Naive thymus-derived CD8-positive, alpha-beta T cell (primary cell): ENCODE results near the gene NOTO. TPM values are rescaled to one million over a fixed set of nuclear protein-coding genes. Genes with fewer than 3 reads are reported as not detected.

ENCODE experiments used
- ATAC-seq, 2 donors: fragments of 150-1000 bp; cut with Tn5 transposase in 1 of 2; sonication (Bioruptor Pico), chemical (Tn5 transposase) in 1 of 2; 1 replicate in 1 of 2; 2 replicates in 1 of 2; pipeline ENCODE4 v1.10.0; 2021; ENCODE audit warnings: mild to moderate bottlenecking in 2 of 2, moderate library complexity in 2 of 2
- POLR2A ChIA-PET: fragments of 350-600 bp; sonication (Branson Sonifier 250); formaldehyde crosslinking; loops from one replicate; lab custom pipeline; 2021; ENCODE audit warnings: antibody characterized with exemption; lab: Charles Lee
- DNase-seq, 10 donors: peaks; one replicate each; pipeline versions ENCODE4 v3.0.0 to v3.0.0-alpha.2; 2020 to 2022
- H3K27ac Mint-ChIP-seq, 10 donors: one replicate each; pipeline ENCODE4 v1.8.0; 2020 to 2022; ENCODE audit warnings: mild to moderate bottlenecking in 10 of 10, mixed read lengths in 10 of 10, moderate library complexity in 4 of 10, inconsistent platforms in 1 of 10
- H3K27me3 Mint-ChIP-seq, 5 donors: one replicate each; pipeline ENCODE4 v1.8.0; 2021 to 2022; ENCODE audit warnings: mixed read lengths in 5 of 5
- H3K36me3 Mint-ChIP-seq, 3 donors: one replicate each; pipeline ENCODE4 v1.8.0; 2020 to 2022; ENCODE audit warnings: mixed read lengths in 3 of 3, mild to moderate bottlenecking in 2 of 3, inconsistent platforms in 1 of 3
- H3K4me1 Mint-ChIP-seq, 4 donors: one replicate each; pipeline ENCODE4 v1.8.0; 2021 to 2022; ENCODE audit warnings: mixed read lengths in 4 of 4
- H3K4me3 Mint-ChIP-seq, 10 donors: one replicate each; pipeline ENCODE4 v1.8.0; 2020 to 2022; ENCODE audit warnings: mild to moderate bottlenecking in 10 of 10, mixed read lengths in 10 of 10, moderate library complexity in 6 of 10, inconsistent platforms in 1 of 10
- H3K9me3 Mint-ChIP-seq, 9 donors: one replicate each; pipeline ENCODE4 v1.8.0; 2020 to 2022; ENCODE audit warnings: mixed read lengths in 9 of 9, mild to moderate bottlenecking in 3 of 9, inconsistent platforms in 1 of 9, moderate library complexity in 1 of 9
- polyA plus RNA-seq, 3 donors: library from polyadenylated mRNA; unstranded; fragments of 300-500 nt; fragmentation: Illumina TruSeq; gene quantifications; one replicate each; pipeline ENCODE4 v1.2.3, GENCODE V29; 2021
- total RNA-seq, 8 experiments: library from RNA in 2 of 8; stranded (reverse) in 2 of 8; gene quantifications; one replicate each; pipeline ENCODE4 v1.2.3 and lab custom pipeline; 2021 to 2026

NOTO gene
- total and polyA plus RNA-seq, 5 experiments from 2014 or later, result not detected

- Mint-ChIP-seq H3K27me3 (no peaks in the 10 kb centered on the region), H3K36me3 (peaks cover 0 to 73% (median 7%) of the 10 kb centered on the region in 3 donors), H3K9me3 (no peaks in the 10 kb centered on the region), H3K4me3 (no peak overlapping the region), H3K27ac (peak overlapping the region in 3 of 10 donors; percentile 6 to 76 (median 22)), H3K4me1 (peaks cover 21 to 56% (median 45%) of the 10 kb centered on the region in 4 donors)
- POLR2A ChIA-PET, result interaction anchor here (0.6 kb wide), 1 partner anchor 163 kb away, joined by 5 read pairs; no protein-coding TSS in a partner anchor
- no peak for ATAC-seq
- no peak for DNase-seq
Measured at GRCh38 chr2:73239776-73240175, 37.4 kb downstream of the NOTO start.

- Mint-ChIP-seq H3K27ac (peak overlapping the region in 3 of 10 donors; percentile 34 to 49 (median 49)), H3K27me3 (no peaks in the 10 kb centered on the region), H3K4me1 (peaks cover 7 to 34% (median 11%) of the 10 kb centered on the region in 4 donors), H3K9me3 (no peaks in the 10 kb centered on the region), H3K4me3 (no peak overlapping the region), H3K36me3 (peaks cover 0 to 96% (median 26%) of the 10 kb centered on the region in 3 donors)
- ATAC-seq (no peak), DNase-seq (no peak)
- POLR2A ChIA-PET, result interaction anchor here (0.7 kb wide), 1 partner anchor 152 kb away, joined by 3 read pairs; no protein-coding TSS in a partner anchor
Measured at GRCh38 chr2:73243884-73244570, 41.7 kb downstream of the NOTO start.

GRCh38 chr2:73244580-73244979 is 42.2 kb downstream of the NOTO start:
- Mint-ChIP-seq H3K4me3 (no peak overlapping the region), H3K27me3 (no peaks in the 10 kb centered on the region), H3K4me1 (peaks cover 4 to 28% (median 8%) of the 10 kb centered on the region in 4 donors), H3K9me3 (no peaks in the 10 kb centered on the region), H3K27ac (peak overlapping the region in 2 of 10 donors; percentile 3 to 49), H3K36me3 (peaks cover 0 to 97% (median 28%) of the 10 kb centered on the region in 3 donors)
- POLR2A ChIA-PET, result interaction anchor here (0.7 kb wide), 1 partner anchor 152 kb away, joined by 3 read pairs; no protein-coding TSS in a partner anchor
- ATAC-seq, result no peak
- no peak for DNase-seq

GRCh38 chr2:73246850-73247249 is 44.5 kb downstream of the NOTO start:
- DNase-seq, result no peak
- Mint-ChIP-seq H3K27me3 (no peaks in the 10 kb centered on the region), H3K36me3 (peaks cover 0 to 97% (median 35%) of the 10 kb centered on the region in 3 donors), H3K9me3 (no peaks in the 10 kb centered on the region), H3K4me1 (peaks cover 0 to 20% (median 8%) of the 10 kb centered on the region in 4 donors), H3K4me3 (no peak overlapping the region), H3K27ac (peak overlapping the region in 7 of 10 donors; percentile 5 to 80 (median 52))
- no peak for ATAC-seq
- POLR2A ChIA-PET, result no interaction called here

- ATAC-seq (no peak), DNase-seq (no peak)
- H3K4me1 Mint-ChIP-seq, result peaks cover 0 to 15% (median 7%) of the 10 kb centered on the region in 4 donors
- no peaks in the 10 kb centered on the region for H3K27me3 Mint-ChIP-seq
- POLR2A ChIA-PET, result no interaction called here
- H3K36me3 Mint-ChIP-seq, result peaks cover 0 to 98% (median 28%) of the 10 kb centered on the region in 3 donors
- peak overlapping the region in 4 of 10 donors; percentile 43 to 53 (median 48) for H3K27ac Mint-ChIP-seq
- no peak overlapping the region for H3K4me3 Mint-ChIP-seq
- no peaks in the 10 kb centered on the region for H3K9me3 Mint-ChIP-seq
Measured at GRCh38 chr2:73249636-73250035, 47.3 kb downstream of the NOTO start.

GRCh38 chr2:73250872-73251846 is 48.8 kb downstream of the NOTO start:
- peak overlapping the region in 3 of 10 donors; percentile 34 to 65 (median 62) for H3K27ac Mint-ChIP-seq
- H3K4me3 Mint-ChIP-seq, result no peak overlapping the region
- POLR2A ChIA-PET, result interaction anchor here (0.7 kb wide), 1 partner anchor 33 kb away, joined by 3 read pairs; the partner anchor contains the start of gene FBXO41
- ATAC-seq (no peak), DNase-seq (no peak)
- peaks cover 0 to 83% (median 20%) of the 10 kb centered on the region in 3 donors for H3K36me3 Mint-ChIP-seq
- no peaks in the 10 kb centered on the region for H3K27me3 Mint-ChIP-seq
- H3K4me1 Mint-ChIP-seq, result peaks cover 0 to 13% (median 4%) of the 10 kb centered on the region in 4 donors
- H3K9me3 Mint-ChIP-seq, result no peaks in the 10 kb centered on the region

DNA sequence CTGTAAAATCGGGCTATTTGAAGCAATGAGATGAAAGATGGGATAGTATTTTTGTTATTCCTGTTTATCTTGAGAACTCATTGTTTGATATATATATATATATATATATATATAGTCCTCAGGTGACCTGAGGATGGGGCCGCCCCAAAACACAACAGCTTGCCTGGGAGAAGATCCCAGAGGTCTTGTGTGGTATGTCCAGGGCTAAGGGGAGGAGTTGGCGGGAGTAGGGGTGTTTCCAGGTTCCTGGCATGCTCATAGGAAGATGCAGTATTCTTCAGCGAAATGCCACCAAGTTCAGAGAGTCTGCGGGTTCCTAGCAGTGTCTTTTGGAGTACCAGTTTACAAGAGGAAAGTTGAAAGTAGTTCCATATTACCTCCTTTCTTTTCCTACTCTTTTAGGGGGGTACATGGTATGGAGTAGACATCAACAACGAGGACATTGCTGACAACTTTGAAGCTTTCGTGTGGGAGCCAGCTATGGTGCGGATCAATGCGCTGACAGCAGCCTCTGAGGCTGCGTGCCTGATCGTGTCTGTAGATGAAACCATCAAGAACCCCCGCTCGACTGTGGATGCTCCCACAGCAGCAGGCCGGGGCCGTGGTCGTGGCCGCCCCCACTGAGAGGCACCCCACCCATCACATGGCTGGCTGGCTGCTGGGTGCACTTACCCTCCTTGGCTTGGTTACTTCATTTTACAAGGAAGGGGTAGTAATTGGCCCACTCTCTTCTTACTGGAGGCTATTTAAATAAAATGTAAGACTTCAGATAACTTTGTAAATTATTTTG is 50.1 kb downstream of the NOTO start:
- H3K9me3 Mint-ChIP-seq, result no peaks in the 10 kb centered on the region

GRCh38 chr2:73253400-73253799 is 51.0 kb downstream of the NOTO start:
- no peak for ATAC-seq
- H3K27ac Mint-ChIP-seq, result peak overlapping the region in 2 of 10 donors; percentile 37 to 47
- POLR2A ChIA-PET, result interaction anchor here (0.6 kb wide), 1 partner anchor 926 kb away, joined by 3 read pairs; no protein-coding TSS in a partner anchor
- peaks cover 0 to 61% (median 9%) of the 10 kb centered on the region in 3 donors for H3K36me3 Mint-ChIP-seq
- no peaks in the 10 kb centered on the region for H3K27me3 Mint-ChIP-seq
- peaks cover 5 to 13% (median 9%) of the 10 kb centered on the region in 4 donors for H3K4me1 Mint-ChIP-seq
- H3K9me3 Mint-ChIP-seq, result no peaks in the 10 kb centered on the region
- DNase-seq, result no peak
- H3K4me3 Mint-ChIP-seq, result no peak overlapping the region

More for the DNA sequence above, 50.1 kb downstream of the NOTO start:
- Mint-ChIP-seq H3K4me3 (no peak overlapping the region), H3K4me1 (peaks cover under 1 to 11% (median 4%) of the 10 kb centered on the region in 4 donors), H3K36me3 (peaks cover 0 to 70% (median 12%) of the 10 kb centered on the region in 3 donors), H3K27me3 (no peaks in the 10 kb centered on the region), H3K27ac (peak overlapping the region in 1 of 10 donors; percentile 53)
- ATAC-seq (no peak), DNase-seq (no peak)
- POLR2A ChIA-PET, result no interaction called here

GRCh38 chr2:73253901-73254300 is 51.5 kb downstream of the NOTO start:
- DNase-seq (no peak), ATAC-seq (no peak)
- Mint-ChIP-seq H3K27me3 (no peaks in the 10 kb centered on the region), H3K36me3 (peaks cover 0 to 58% (median 9%) of the 10 kb centered on the region in 3 donors), H3K27ac (peak overlapping the region in 3 of 10 donors; percentile 29 to 48 (median 29)), H3K4me1 (peaks cover 6 to 13% (median 9%) of the 10 kb centered on the region in 4 donors), H3K9me3 (no peaks in the 10 kb centered on the region), H3K4me3 (no peak overlapping the region)
- POLR2A ChIA-PET, result interaction anchor here (0.6 kb wide), 1 partner anchor 925 kb away, joined by 3 read pairs; no protein-coding TSS in a partner anchor

GRCh38 chr2:73254343-73255006 is 52.1 kb downstream of the NOTO start:
- no peak overlapping the region for H3K4me3 Mint-ChIP-seq

GRCh38 chr2:73255007-73255644 is 52.8 kb downstream of the NOTO start:
- Mint-ChIP-seq H3K4me1 (peaks cover 7 to 13% (median 9%) of the 10 kb centered on the region in 4 donors), H3K36me3 (peaks cover 0 to 52% (median 7%) of the 10 kb centered on the region in 3 donors), H3K9me3 (no peaks in the 10 kb centered on the region), H3K4me3 (no peak overlapping the region), H3K27ac (peak overlapping the region in 5 of 10 donors; percentile 1 to 57 (median 29)), H3K27me3 (no peaks in the 10 kb centered on the region)
- DNase-seq, result no peak
- ATAC-seq, result no peak
- POLR2A ChIA-PET, result no interaction called here

More at GRCh38 chr2:73254343-73255006, 52.1 kb downstream of the NOTO start:
- no peaks in the 10 kb centered on the region for H3K9me3 Mint-ChIP-seq
- ATAC-seq (no peak), DNase-seq (no peak)
- H3K27ac Mint-ChIP-seq, result peak overlapping the region in 4 of 10 donors; percentile 18 to 29 (median 22)
- peaks cover 0 to 56% (median 8%) of the 10 kb centered on the region in 3 donors for H3K36me3 Mint-ChIP-seq
- no peaks in the 10 kb centered on the region for H3K27me3 Mint-ChIP-seq
- H3K4me1 Mint-ChIP-seq, result peaks cover 7 to 13% (median 9%) of the 10 kb centered on the region in 4 donors
- POLR2A ChIA-PET, result no interaction called here
